Stimulated activated CD4-positive, alpha-beta T cell treated with anti-CD3 and anti-CD28 coated beads, TNF-alpha, amount 100 ng/mL, for 4 hours (primary cell): ENCODE measurements around the gene USHBP1.
A peak's percentile ranks its signal among the peaks of the same experiment; 100 is the strongest.

ENCODE experiments used
- DNase-seq, 3 experiments: peaks; one replicate each; pipeline ENCODE4 v3.0.0-alpha.2; 2020; ENCODE audit warnings: low read depth in 3 of 3

The USHBP1 gene

DNA sequence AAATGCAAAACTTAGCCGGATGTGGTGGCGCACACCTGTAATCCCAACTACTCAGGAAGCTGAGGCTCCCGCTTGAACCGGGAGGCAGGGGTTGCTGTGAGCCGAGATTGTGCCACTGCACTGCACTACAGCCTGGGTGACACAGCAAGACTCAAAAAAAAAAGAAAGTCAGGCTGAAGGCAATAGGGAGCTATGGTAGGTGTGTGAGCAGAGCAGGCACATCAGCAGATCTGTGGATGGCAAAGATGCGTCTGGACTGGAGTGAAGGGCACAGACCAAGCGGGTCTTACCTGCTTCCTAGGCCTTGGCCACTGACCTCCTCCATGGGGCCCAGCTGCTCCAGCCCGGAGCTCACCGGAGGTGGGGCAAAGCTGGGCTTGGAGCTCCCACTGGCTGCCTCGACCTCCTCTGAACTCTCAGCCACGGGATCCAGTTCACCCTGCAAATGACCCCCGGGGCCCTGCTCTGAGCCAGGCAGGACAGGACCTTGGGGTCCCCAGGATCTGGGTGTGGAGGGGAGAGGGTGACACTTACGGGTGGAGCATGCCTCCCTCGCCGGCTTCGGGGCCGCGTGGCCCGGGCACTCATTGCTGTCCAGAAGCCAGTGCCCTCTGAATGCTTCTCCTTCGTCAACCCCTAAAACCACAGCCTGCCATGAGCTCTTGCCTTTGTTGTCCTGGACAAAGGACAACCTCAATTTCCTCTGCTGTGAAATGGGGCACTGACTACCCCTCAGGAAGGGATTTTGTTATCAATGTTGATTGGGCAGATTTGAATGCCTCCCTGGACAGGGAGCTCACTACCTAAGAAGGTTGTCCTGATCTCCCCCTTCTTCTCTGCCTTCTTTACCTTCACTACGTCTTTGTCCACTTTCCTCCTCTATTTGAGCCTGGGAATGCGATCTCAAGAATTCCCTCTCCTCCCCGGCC is 569 bp downstream of the USHBP1 start:
- no peak for DNase-seq

GRCh38 chr19:17262557-17262956 is 2.0 kb downstream of the USHBP1 start:
- DNase-seq, result no peak

DNA sequence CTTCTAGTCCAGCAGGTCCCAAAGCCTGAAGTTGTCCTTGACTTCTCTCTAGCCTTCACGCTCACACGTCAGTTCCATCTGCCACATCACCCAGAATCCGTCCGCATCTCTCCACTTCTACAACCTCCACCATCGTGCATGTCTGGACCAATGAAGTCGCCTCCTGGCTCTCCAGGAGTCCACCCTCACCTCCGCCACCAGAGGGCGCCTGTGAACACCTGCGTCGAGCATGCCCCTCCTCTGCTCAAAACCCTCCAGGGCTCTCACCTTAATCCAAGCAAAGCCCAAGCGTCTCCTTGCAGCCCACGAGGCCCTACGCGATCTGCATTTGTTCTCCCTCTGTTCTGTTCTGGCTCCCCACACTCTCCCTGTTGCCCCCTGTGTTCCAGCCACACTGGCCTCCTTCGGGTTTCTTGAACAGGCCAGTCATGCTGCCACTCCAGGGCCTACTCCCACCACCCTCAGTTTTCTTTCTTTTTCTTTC is 3.7 kb downstream of the USHBP1 start:
- DNase-seq, result peak; percentile 72 to 85 (median 85)

DNA sequence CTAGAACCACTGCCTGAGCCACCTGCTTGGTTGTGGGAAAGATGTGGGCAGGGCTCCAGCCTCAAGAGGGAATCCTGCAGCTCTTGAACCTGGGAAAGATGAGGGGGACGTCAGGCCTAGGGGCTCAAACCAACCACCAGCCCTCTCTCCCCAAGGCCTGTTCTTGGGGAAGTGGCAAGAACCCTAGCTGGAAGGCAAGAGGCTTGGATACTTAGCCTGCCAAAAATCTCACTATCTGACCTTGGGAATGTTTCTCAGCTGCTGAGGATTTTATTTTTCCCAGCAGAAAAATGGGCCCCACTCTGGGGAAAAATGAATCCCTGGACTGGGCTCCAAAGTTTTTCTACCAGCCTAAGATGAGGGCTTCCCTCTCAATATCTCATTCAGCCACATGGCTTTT is 4.6 kb downstream of the USHBP1 start:
- DNase-seq, result no peak

DNA sequence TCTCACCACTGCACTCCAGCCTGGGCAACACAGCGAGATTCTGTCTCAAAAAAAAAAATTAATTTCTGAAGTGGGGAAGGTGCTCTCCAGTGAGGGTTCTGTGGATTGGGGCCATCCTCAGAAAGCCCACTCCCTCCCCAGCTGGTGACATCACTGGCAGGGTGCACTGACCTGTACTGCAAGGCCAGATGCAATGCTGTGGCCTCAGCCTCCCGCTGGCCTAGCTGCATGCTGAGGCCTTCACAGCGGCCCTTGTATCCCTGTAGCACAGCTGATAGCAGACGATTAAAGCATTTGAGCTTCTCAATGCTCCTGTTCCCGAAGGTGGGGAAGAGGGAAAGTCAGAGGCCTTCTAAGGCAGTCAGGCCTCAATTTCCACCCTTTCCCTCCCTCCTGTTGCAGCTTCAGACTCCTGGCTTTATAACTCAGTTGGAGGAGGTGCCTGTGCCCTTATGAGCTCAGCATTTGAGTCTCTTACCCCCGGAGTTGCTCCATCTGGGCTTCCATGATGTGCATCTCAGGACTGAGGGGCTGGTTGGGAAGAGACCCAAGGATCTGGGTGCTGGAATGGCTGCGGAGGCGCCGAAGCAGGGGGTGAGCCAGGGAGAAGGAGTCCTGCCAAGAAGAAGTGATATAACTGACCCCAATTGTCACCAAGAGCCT is 5.3 kb downstream of the USHBP1 start:
- no peak for DNase-seq

DNA sequence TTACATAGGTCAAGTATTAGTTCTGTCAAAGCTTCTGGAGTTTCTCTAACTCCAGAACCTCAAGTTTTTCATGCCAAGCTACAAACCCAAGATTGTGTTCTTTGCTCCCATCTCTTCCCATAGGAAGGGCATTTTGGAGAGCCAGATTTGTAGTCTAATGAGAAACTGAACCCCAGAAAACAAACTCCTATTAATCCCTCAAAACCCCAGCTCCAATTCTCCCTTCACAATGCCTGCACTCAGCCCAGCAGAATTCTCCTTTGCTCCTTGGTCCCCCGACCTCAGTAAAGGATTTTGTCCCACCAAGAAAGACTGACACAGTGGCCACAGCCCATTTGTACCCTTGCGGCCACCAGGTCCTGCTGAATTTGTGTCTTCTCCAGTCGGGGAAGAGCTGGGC is 8.4 kb downstream of the USHBP1 start:
- no peak for DNase-seq

GRCh38 chr19:17255150-17255621 is 9.4 kb downstream of the USHBP1 start:
- no peak for DNase-seq

DNA sequence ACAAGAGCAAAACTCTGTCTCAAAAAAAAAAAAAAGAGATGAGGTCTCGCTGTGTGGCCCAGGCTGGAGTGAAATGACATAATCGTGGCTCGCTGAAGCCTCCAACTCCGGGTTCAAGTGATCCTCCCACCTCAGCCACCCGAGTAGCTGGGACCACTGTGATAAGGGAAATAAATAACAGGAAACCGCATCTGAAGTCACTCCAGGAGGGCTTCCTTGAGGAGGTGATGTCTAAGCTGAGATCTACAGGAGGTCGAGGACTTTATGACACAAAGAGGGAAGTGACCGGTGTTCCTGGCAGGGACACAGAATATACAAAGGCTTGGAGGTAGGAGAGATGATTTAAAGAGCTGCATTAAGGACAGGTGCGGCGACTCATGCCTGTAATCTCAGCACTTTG is 9.9 kb downstream of the USHBP1 start:
- no peak for DNase-seq

DNA sequence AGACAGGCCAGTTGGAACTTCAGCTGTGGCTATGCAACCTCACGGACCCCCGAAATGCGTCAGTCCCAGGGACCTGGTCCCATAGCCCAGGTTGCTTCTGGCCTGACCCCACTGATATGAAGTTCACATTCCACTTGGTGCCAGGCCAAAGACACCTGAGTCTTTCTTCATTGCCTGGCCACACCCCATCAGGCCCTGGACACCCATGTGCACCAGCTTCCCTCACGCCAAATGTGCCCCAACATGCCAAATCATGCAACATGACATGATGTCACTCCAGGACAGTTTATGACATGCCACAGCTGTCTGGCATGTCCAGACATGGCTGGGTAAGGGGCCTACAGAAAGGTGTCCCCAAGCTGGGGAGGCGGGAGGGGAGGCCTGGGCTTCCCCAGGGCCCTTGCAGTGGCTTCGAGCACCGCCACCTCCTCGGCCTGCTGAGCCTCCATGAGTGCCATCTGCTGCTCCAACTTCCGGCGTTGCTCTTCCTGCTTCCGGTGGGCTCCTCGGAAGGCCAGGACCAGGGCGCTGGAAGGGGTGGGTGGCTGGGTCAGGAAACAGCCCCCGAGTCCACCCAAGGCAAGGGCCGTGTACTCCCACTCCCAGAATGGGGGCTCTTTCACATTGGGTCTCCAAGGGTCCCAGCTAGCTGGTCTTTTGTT is 14.5 kb downstream of the USHBP1 start:
- no peak for DNase-seq

- no peak for DNase-seq
Measured at GRCh38 chr19:17248011-17248776, 16.4 kb downstream of the USHBP1 start.

GRCh38 chr19:17246681-17247425 is 17.7 kb downstream of the USHBP1 start:
- no peak for DNase-seq

DNA sequence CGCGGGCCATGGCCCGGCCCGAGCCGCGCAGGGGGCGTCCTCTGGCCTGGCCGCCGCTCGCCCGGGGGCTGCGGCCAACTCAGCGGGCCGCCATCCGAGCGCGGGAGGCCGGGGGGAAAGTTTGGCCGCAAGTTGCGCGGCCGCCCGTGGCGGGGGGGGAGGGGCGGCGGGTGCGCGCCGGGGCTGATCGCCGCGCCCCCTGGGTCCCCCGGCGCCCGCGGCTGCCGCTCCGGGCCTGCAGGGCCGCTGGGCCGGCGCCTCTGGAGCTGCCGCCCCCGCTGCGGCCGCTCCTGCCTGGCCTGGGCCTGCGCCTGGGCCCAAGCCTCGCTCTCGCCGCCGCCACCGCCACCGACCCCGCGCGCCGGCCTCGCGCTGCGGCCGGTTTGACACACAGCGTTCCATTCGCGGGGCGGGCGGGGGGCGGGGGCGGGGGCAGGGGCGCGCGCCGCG is 19.0 kb downstream of the USHBP1 start, which contains the start of gene NR2F6:
Gene NR2F6, minus strand, starts transcription at position 385 of the 450 bp plus-strand sequence. CDS start 699 bp downstream, outside the sequence.
- no peak for DNase-seq

GRCh38 chr19:17244618-17245534 is 19.7 kb downstream of the USHBP1 start:
- no peak for DNase-seq

- no peak for DNase-seq
Measured at GRCh38 chr19:17243830-17244617, 20.5 kb downstream of the USHBP1 start.

- no peak for DNase-seq
Measured at GRCh38 chr19:17243211-17243829, 21.2 kb downstream of the USHBP1 start.

DNA sequence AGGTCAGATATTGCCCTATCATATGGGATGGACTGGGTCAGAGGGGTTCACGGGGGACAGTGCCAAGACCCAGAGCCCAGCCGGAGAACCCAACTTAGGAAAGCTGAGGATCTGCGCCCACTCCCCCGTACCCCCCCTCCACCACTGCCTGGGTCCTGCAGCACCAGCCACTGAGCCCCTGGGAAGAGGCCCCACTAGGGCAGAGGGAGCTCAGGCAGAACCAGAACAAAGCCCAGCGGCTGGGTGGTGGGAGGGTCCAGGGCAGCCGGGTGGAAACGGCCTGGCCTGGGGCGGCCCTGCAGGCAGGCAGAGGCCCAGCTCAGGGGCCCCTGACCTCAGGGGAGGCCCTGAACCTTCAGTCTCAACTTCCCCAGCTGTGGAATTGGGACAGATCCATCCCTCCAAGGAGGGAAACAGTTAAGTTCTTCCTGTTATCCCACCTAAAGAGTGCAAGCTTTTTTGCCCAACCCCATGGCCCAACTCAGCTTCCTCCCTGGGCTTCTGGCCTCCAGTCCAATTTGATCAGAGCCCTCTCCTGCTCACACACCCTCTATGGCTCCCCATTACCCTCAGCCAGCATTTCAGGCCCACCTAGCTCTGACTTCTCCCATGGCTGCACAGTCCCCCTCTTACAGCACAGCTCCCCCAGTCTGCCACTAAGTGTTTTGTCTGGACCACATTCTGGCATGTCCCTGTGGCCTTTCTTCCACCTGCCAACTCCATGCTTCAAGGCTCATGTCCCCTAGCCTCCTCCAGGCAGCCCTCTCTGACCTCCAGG is 21.9 kb downstream of the USHBP1 start:
- DNase-seq, result no peak

DNA sequence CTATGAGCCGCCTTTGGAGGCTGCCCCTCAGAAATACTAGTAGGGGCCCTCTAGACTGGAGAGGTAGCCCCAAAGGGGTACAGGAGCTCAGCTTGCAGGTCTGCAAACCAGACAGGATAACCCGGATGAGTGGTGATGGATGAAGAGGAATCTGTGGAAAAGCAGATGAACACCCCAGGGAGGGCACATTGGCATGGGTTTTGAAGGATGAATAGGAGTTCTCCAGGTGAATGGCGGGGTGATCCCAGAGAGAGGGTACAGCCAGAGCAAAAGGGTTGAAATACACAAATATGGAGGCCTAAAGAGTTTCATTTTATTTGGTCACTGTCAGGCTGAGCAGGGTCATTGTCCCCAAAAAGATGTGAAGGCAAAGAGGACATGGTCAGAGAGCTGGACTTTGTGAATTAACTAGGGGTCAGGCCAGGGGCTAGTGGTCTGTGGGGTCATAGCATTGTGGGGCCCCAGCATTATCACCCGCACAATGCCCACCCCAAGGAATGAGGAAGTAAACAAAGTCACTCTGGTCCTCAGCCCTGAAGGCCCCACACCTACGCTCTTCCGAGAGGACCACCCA is 23.6 kb downstream of the USHBP1 start:
- no peak for DNase-seq
